PFSK-1 (cell line): Measurements from ENCODE around the gene PCP4. TPM values are rescaled to one million over a fixed set of nuclear protein-coding genes. Genes with fewer than 3 reads are reported as not detected.

Source experiments
- FOXP2 ChIP-seq: optimal IDR thresholded peaks from 2 replicates; pipeline ENCODE3; 2011; ENCODE audit warnings: borderline replicate concordance, control low read depth, inconsistent platforms; ENCODE audit not compliant: insufficient read depth; ENCODE audit errors: extremely low read length, extremely low read depth
- POLR2AphosphoS5 ChIP-seq: IDR thresholded peaks from 2 replicates; pipeline ENCODE4 v1.6.1; 2012; ENCODE audit warnings: low read depth, mild to moderate bottlenecking, control low read depth, low read length, moderate library complexity
- SIN3A ChIP-seq: IDR thresholded peaks from 2 replicates; pipeline ENCODE4 v1.6.1; 2012; ENCODE audit warnings: mild to moderate bottlenecking, low read length, moderate library complexity, borderline replicate concordance; ENCODE audit not compliant: insufficient read depth
- TAF1 ChIP-seq: IDR thresholded peaks from 2 replicates; pipeline ENCODE4 v1.6.1; 2012; ENCODE audit warnings: low read length, control low read depth, borderline replicate concordance; ENCODE audit not compliant: insufficient read depth
- polyA plus RNA-seq: library from polyadenylated mRNA; unstranded; fragments of >200 nt; gene quantifications from one replicate; pipeline ENCODE4 v1.2.1, GENCODE V29; 2012; ENCODE audit warnings: low read depth, missing spikeins; ENCODE audit not compliant: insufficient read length
- TF ChIP-seq, protein P1 (sequence below), 2 experiments: IDR thresholded peaks; 2 replicates each; pipeline versions ENCODE4 v1.6.1 to v1.8.0; 2011 to 2012; ENCODE audit warnings: low read depth in 2 of 2, low read length in 2 of 2, control low read depth in 1 of 2, inconsistent platforms in 1 of 2, mild to moderate bottlenecking in 1 of 2, moderate library complexity in 1 of 2; ENCODE audit not compliant: insufficient read depth in 1 of 2

PCP4 gene
- polyA plus RNA-seq: not detected

DNA sequence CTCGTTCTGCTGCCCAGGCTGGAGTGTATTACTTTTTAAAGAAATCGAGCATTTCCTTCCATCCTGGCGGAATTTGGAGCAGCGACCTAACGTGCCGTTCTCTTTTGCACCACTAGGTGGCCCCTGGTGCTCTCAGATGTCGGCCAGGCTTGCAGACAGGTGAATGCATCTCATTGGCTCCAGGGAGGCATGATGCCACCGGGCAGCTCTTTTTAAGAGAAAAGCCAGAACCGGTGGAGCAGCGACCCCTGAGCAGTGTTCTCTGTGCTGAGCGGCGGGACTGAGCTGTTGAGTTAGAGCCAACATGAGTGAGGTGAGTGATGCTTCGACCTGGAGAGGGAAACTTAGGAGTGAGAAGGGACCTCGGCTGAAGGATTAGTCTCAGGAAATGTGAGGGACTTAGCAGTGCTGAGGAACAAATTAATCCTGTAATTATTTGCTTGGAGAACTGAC, at the start of gene PCP4:
PCP4 (plus strand) TSS at position 241 of the 453 bp plus-strand sequence; CDS start at position 305, 64 bp downstream.
- TF ChIP-seq FOXP2 (no peak), POLR2AphosphoS5 (no peak), SIN3A (no peak), TAF1 (no peak)
- TF ChIP-seq, protein P1, sequence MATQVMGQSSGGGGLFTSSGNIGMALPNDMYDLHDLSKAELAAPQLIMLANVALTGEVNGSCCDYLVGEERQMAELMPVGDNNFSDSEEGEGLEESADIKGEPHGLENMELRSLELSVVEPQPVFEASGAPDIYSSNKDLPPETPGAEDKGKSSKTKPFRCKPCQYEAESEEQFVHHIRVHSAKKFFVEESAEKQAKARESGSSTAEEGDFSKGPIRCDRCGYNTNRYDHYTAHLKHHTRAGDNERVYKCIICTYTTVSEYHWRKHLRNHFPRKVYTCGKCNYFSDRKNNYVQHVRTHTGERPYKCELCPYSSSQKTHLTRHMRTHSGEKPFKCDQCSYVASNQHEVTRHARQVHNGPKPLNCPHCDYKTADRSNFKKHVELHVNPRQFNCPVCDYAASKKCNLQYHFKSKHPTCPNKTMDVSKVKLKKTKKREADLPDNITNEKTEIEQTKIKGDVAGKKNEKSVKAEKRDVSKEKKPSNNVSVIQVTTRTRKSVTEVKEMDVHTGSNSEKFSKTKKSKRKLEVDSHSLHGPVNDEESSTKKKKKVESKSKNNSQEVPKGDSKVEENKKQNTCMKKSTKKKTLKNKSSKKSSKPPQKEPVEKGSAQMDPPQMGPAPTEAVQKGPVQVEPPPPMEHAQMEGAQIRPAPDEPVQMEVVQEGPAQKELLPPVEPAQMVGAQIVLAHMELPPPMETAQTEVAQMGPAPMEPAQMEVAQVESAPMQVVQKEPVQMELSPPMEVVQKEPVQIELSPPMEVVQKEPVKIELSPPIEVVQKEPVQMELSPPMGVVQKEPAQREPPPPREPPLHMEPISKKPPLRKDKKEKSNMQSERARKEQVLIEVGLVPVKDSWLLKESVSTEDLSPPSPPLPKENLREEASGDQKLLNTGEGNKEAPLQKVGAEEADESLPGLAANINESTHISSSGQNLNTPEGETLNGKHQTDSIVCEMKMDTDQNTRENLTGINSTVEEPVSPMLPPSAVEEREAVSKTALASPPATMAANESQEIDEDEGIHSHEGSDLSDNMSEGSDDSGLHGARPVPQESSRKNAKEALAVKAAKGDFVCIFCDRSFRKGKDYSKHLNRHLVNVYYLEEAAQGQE (IDR thresholded peaks at IDR 0.05; ENCODE audit: insufficient read depth in 1 of 2, low read depth in 2 of 2, low read length in 2 of 2): no peak

DNA sequence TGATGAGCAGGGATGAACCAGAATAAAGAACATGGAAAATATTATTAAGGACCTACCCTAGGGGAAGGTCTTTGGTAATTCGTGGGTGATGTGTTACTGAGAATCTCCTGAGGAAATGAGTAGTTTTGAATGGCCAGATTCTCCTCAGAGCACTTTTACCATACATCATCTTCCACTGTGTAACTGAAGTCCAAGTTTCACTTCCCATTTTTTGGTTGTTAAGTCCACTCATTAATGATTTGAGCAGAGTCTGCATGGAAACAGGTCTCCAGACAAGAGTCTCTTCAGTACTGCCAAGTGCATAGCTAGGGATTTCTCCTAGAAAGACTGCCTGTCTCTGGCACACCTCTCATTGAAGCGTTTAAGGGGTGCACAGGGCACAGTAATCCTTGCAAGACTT, 48.7 kb upstream of the PCP4 start:
- no peak for TF ChIP-seq SIN3A
- TF ChIP-seq, protein P1 (IDR thresholded peaks at IDR 0.05; ENCODE audit: insufficient read depth in 1 of 2, low read depth in 2 of 2, low read length in 2 of 2): no peak
- no peak for TF ChIP-seq FOXP2
- TF ChIP-seq POLR2AphosphoS5: no peak
- TF ChIP-seq TAF1: no peak

DNA sequence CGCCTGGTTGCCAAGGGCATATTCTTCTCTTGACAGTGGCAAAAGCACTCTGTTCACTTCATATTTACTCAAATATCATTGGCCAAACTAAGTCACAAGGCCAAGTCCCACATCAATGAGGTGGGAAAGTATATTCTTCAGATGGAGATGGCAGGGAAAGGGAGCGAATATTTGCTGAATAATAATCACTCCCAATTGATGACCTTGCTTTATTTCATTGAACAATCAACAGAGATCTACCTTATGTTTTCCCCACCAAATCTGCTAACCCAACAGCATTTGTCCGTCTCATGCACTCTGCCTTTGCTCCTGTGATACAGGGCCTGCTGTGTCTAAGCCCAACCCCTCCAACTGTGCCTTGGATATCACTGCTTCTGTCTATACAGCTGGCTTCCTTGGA, 45.2 kb upstream of the PCP4 start:
- no peak for TF ChIP-seq FOXP2
- no peak for TF ChIP-seq POLR2AphosphoS5
- TF ChIP-seq SIN3A: no peak
- TF ChIP-seq, protein P1 (IDR thresholded peaks at IDR 0.05; ENCODE audit: insufficient read depth in 1 of 2, low read depth in 2 of 2, low read length in 2 of 2): no peak
- no peak for TF ChIP-seq TAF1

DNA sequence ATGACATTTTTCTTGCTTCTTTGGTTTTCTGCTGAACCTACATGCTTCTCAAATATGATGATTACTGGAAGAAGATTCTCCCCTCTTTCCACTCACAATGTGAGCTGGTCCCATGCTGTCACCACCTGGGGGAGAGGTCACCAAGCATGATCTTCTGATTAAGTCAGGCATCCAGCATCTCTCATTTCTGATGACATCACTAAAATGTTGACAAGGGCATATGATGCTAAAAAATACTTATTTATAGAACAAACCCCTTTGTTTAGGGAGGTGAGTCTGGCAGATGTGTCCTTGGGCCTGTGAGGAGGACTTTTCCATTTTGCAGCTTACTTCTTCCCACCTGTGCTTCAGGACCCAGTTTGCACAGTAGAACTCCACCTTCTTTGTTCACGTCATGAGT, 42.0 kb upstream of the PCP4 start:
- TF ChIP-seq SIN3A: no peak
- TF ChIP-seq FOXP2: no peak

DNA sequence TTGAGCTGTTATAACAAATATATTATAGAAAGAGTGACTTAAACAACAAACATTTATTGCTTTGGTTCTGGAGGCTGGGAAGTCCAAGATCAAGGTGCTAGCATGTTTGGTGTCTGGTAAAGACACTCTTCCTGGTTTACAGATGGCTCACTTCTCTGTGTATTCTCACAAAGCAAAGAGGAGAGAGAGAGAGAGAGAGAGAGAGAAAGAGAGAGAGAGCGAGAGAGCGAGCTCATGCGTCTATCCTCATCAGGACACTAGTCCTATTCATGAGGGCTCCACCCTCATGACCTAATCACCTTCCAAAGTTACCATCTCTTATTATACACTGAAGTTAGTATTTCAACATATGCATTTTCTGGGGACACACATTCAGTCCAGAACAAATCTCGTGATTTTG, 32.7 kb upstream of the PCP4 start:
- TF ChIP-seq TAF1 (no peak), POLR2AphosphoS5 (no peak), SIN3A (no peak), FOXP2 (no peak)
- TF ChIP-seq, protein P1 (IDR thresholded peaks at IDR 0.05; ENCODE audit: insufficient read depth in 1 of 2, low read depth in 2 of 2, low read length in 2 of 2): no peak
